Tracheal epithelial cell (primary cell): Measurements from ENCODE around the gene CKS1B. TPM values are rescaled to one million over a fixed set of nuclear protein-coding genes. Genes with fewer than 3 reads are reported as not detected.

Experiments
- total RNA-seq: library from RNA; depleted of rRNA; stranded (reverse); fragments of >200 nt; gene quantifications from 2 replicates; pipeline ENCODE4 v1.2.1, GENCODE V29; 2014

The CKS1B gene
- 67.6 and 80.5 TPM in 2 replicates for total RNA-seq

GRCh38 chr1:154974102-154974807 lies at the start of gene CKS1B:
TSS of gene CKS1B (plus strand) at chr1:154974681. CDS start at chr1:154974746, 65 bp downstream.

GRCh38 chr1:154936555-154937084 lies 37.9 kb upstream of the CKS1B start, which contains the start of gene PMVK:
TSS of gene PMVK (minus strand) at chr1:154936719. CDS start at chr1:154936685, 34 bp downstream.

GRCh38 chr1:154955718-154956543 lies 18.6 kb upstream of the CKS1B start, which contains the start of gene PBXIP1:
TSS of gene PBXIP1 (minus strand) at chr1:154956099. CDS start at chr1:154953721, 2,378 bp downstream.

GRCh38 chr1:154961207-154962155 lies 13.0 kb upstream of the CKS1B start, which contains the start of gene PYGO2:
TSS of gene PYGO2 (minus strand) at chr1:154961782. CDS start at chr1:154961576, 206 bp downstream.

GRCh38 chr1:154970631-154971340 lies 3.7 kb upstream of the CKS1B start, which contains the start of gene SHC1:
TSS of gene SHC1 (minus strand) at chr1:154970747. CDS start at chr1:154970526, 221 bp downstream.

GRCh38 chr1:154982897-154983648 lies 8.6 kb downstream of the CKS1B start, which contains the start of gene FLAD1:
TSS of gene FLAD1 (plus strand) at chr1:154983344. CDS start at chr1:154983695, 351 bp downstream.

GRCh38 chr1:154993572-154994268 lies 19.2 kb downstream of the CKS1B start, which contains the start of gene LENEP:
TSS of gene LENEP (plus strand) at chr1:154993586. CDS start at chr1:154993608, 22 bp downstream.

GRCh38 chr1:155002464-155003226 lies 28.2 kb downstream of the CKS1B start, which contains the start of gene ZBTB7B:
TSS of gene ZBTB7B (plus strand) at chr1:155002802. CDS start at chr1:155014661, 11,859 bp downstream.

Other genes starting within 250 kb of the CKS1B start
- under 0.01 TPM in 2 replicates for gene KCNN3, start 104.4 kb upstream of the CKS1B start, total RNA-seq
- gene PMVK, start 38.0 kb upstream of the CKS1B start, total RNA-seq, result 5.3 and 7.5 TPM in 2 replicates
- gene PBXIP1, start 18.6 kb upstream of the CKS1B start, total RNA-seq, result 34.5 and 46.0 TPM in 2 replicates
- gene PYGO2, start 12.9 kb upstream of the CKS1B start, total RNA-seq, result 11.6 and 14.5 TPM in 2 replicates
- 358 and 365 TPM in 2 replicates for gene SHC1, start 3.9 kb upstream of the CKS1B start, total RNA-seq
- 42.4 and 54.9 TPM in 2 replicates for gene FLAD1, start 8.7 kb downstream of the CKS1B start, total RNA-seq
- 0.72 TPM in 1 of 2 replicates, not detected in the other for gene LENEP, start 18.9 kb downstream of the CKS1B start, total RNA-seq
- 50.4 and 64.4 TPM in 2 replicates for gene ZBTB7B, start 28.1 kb downstream of the CKS1B start, total RNA-seq
- 0.64 TPM in 1 of 2 replicates, not detected in the other for gene DCST2, start 59.1 kb downstream of the CKS1B start, total RNA-seq
- gene DCST1, start 59.1 kb downstream of the CKS1B start, total RNA-seq, result 0.21 TPM in 1 of 2 replicates, not detected in the other
- 257 and 285 TPM in 2 replicates for gene ADAM15, start 76.6 kb downstream of the CKS1B start, total RNA-seq
- gene EFNA4, start 89.1 kb downstream of the CKS1B start, total RNA-seq, result 15.8 and 18.1 TPM in 2 replicates
- 9.9 and 12.6 TPM in 2 replicates for gene EFNA3, start 104.2 kb downstream of the CKS1B start, total RNA-seq
- 44.8 and 111 TPM in 2 replicates for gene EFNA1, start 153.2 kb downstream of the CKS1B start, total RNA-seq
- gene SLC50A1, start 161.2 kb downstream of the CKS1B start, total RNA-seq, result 61.9 and 120 TPM in 2 replicates
- gene DPM3, start 165.8 kb downstream of the CKS1B start, total RNA-seq, result 7.5 and 22.9 TPM in 2 replicates
- 96.9 and 107 TPM in 2 replicates for gene KRTCAP2, start 198.6 kb downstream of the CKS1B start, total RNA-seq
- gene TRIM46, start 199.2 kb downstream of the CKS1B start, total RNA-seq, result 0.85 and 3.4 TPM in 2 replicates
- gene THBS3, start 233.2 kb downstream of the CKS1B start, total RNA-seq, result 12.1 and 14.7 TPM in 2 replicates
- gene MTX1, start 234.0 kb downstream of the CKS1B start, total RNA-seq, result 52.2 and 86.3 TPM in 2 replicates